IPS-NIHi7 (cell line): ENCODE data around the gene NCKAP5L.
A peak's percentile ranks its signal among the peaks of the same experiment; 100 is the strongest.
"Not testable (repeated sequence)": the region's sequence is repeated elsewhere in the genome, so short reads cannot be mapped to it uniquely, and the experiment has no call there.

ENCODE experiments used
- DNase-seq: peaks from one replicate; pipeline ENCODE4 v3.0.0; 2012; ENCODE audit warnings: mixed read lengths; ENCODE audit errors: extremely low spot score

NCKAP5L gene

DNA sequence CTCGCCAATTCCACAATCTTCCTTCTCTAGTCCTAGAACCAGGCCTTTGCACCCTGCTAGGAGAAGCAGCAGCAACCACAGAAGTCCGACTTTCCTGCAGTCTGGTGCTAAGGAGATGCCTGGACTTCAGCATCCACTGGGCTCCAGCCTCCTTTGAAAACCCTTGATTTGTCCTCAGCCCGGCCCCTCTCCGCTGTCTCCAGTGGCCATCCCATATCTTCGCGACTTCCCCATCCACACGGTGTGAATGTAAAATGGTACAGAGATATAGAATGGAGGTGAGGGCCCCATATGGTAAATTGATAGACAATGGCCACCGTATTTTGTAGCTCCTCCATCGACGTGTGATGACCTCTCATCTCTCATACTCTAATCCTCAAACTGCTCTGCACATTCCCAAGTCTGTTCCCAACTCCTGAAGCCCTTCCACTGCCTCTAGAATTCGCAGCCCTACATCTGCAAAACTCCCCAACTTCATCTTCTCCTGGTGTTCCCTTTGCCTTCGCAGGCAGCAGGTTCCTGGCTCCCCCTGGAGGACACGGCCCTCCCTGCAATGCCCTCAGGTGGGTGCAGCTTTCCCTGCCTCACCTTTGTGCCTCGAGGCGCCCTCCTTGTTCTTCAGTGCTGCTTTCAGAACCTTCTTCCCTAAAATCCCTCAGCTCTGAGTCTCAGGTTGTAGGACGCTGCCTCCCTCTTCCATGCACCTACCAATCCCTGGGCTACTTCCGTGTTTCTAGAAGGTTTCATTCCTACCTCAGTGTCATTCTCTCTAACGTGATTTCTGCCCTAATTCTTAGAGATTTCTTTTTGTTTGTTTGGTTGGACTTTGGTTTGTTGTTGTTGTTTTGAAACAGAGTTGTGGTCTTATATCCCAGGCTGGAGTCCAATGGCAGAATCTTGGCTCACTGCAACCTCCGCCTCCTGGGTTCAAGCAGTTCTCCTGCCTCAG is 50.1 kb downstream of the NCKAP5L start:
- peak; percentile 94 for DNase-seq

DNA sequence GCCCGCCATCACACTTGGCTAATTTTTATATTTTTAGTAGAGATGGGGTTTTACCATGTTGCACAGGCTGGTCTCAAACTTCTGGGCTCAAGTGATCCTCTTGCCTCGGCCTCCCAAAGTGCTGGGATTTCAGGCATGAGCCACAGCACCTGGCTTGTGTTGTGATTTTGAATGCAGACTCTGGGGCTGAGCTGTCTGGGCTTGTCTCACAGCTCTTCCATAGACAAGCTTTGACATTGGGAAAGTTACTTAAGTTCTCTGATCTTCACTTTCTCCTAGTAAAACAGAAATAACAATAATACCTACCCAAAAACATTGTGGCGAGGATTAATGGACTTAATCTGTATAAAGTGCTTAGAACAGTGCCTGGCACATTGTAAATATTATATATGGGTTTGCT is 50.9 kb downstream of the NCKAP5L start:
- no peak for DNase-seq

DNA sequence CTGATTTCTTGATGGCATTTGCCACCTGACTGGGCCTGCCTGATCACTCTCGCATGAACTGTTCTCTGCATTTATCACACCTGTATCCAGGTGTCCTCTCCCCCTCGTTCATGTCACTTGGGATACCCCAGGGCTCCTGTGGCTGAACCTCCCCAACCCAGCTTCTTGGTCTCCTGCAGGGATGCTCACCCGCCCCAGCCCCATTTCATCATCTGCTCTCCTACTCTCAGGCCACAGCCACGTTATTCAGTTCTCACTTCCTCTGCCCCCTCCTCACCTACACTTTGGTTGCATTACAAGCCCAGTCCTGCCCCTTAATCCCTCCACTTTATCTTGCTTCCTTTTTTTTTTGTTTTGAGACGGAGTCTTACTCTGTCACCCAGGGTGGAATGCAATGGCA is 51.4 kb downstream of the NCKAP5L start:
- DNase-seq: no peak

DNA sequence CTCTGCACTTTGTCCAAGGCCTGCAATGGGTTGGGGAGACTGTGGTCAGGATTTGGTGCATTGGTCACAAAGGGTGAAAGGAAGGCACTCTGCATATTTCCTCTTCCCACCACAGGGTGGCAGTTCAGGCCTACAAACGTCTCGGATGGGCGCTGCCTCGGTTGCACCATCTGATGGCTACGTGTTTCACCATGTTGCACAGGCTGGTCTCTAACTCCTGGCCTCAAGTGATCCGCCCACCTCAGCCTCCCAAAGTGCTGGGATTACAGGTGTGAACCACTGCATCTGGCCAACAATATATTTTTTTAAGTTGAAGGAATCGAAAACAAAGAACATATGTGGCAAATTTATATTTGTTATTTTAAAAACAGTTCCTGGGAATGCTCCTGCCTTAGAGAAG is 51.8 kb downstream of the NCKAP5L start:
- peak; percentile 86 for DNase-seq

DNA sequence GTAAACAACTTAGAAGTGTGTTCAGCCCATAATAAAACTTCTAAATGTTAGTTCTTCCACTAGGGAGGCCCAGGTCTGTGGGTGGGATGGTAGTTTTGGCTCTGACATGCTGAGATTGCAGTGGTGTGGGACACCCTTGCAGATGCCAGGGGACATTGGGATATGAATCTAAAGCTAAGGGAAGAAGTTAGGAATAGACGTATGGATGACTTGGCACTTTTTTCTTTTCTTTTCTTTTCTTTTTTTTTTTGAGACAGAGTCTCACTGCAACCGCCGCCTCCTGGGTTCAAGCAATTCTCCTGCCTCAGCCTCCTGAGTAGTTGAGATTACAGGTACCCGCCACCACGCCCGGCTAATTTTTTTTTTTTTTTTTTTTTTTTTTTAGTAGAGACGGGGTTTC is 55.1 kb downstream of the NCKAP5L start:
- not testable (repeated sequence) for DNase-seq

DNA sequence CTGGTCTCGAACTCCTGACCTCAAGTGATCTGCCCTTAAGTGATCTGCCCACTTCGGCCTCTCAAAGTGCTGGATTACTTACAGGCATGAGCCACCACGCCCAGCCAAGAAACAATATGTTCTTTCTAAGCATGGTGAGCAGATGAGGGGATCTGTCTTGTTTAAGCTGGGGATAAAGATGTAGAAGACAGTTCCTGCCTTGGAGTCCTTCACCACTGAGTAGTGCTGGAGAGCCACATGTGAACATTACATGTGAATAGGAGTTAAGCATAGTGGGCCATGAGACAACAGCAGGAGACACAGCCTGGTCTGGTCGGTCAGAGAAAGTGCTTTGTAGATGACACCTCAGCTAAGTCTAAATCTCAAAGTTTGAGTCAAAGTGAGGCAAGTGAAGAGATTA is 60.9 kb downstream of the NCKAP5L start:
- DNase-seq: peak; percentile 16

DNA sequence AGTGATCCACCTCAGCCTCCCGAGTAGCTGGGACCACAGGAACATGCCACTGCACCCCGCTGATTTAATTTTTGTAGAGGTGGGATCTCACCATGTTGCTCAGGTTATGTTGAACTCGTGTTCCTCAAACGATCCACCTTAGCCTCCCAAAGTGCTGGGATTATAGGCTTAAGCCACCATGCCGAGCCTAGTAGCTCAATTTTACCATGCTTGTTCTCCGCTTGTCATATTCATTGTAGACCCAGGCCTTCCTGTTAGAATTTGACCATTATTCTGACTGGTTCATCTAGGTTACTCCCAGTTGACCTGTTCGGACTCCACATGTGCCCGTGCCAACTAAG is 62.1 kb downstream of the NCKAP5L start:
- no peak for DNase-seq

DNA sequence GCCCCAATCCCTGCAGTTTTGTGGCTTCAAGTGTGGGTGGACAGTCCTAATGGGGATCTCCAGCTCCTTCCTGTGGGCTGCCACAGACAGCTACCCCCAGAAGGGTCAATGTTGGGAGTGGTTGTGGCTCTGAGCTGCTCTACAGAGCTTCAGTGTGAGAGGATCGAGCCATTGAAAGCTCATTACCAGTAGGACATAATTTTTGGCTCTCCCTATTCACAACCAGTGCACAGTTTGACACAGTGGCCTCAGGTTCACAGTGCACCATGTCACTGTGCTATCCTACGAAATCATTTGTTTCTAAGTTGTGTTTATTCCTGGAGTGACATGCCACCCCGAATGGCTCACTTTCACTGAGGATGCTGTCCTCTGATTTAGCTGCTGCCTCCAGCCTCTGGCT is 64.1 kb downstream of the NCKAP5L start:
- DNase-seq: no peak

DNA sequence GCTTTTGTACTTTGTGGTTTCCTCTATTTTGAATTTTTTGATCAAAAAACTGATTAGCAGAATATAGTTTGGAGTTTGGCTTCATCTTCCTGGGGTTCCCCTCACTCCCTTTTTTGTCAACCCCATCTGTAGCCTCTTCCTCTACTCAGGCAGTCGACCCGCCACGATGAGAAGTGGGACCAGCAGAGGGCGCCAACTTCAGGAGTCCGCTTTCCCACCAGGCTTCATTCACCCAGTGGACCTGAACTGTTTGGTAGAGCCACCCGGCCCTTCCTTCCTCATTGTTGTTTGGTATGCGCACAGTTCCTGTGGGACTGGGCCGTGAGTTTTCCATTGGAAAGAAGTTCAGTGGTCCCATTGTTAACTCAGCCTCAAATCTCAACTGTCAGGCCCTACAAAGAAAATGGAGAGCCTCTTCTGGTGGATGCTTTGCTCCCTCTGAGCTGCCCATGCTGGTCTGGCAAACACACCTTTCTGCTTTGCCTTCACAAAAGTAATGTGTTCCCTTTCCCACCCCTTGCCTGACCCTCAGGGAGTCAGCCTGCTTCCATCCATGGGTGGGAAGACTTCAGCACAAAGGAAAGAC is 65.1 kb downstream of the NCKAP5L start:
- DNase-seq: peak; percentile 84

DNA sequence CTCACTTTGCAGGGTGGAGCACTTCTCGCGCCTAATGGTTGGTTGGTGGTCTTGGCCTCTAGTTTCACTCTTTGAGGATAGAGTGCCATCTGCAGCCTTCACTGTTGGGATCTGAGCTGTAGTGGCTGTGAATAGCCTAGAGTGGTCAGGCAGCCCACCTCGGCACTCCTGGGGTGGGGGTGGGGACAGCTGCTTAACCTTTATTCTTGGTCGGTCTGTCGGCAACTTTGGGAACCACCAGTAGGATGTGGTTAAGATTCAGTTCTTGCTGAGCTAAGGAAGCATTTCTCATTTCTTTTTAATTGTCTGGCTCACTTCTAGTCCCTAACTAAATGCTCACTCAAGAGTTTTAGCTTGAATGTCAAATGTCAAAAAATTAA is 65.8 kb downstream of the NCKAP5L start:
- DNase-seq: no peak

DNA sequence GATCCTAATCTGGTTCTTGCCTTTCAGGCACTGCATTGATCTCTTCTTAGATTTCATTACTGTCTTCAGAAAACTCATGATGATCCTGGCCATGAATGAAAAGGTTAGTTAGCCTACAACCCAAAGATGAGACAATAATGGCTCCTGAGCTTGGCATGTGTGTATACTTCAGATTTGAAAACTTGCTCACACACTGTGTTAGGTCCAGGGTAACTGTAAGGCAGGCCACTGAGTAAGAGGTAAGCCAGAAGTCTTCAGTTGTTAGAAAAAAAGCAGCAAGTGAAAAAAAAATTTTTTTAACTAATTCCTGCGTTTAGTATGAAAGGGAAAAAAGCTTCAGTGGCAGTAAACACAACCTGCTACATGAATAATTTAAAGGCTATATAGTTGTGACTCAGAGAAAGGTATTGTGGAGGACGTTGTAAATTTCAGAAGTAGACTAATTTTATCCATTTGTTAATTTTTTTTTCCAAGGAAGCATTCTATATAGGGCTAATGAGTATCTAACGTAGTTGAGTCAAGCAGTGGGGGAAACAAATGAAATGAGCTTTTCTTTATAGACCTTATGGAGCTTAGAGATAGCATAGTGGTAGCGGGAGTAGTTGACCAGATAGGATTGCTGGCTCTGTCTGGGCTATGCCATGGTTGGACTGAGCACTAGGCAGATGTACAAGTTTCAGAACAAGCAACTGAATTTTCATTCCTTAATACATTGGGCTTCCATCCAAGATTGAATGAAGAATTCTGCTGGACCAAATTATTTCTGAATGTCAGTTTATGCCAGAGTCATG is 66.3 kb downstream of the NCKAP5L start:
- DNase-seq: no peak

DNA sequence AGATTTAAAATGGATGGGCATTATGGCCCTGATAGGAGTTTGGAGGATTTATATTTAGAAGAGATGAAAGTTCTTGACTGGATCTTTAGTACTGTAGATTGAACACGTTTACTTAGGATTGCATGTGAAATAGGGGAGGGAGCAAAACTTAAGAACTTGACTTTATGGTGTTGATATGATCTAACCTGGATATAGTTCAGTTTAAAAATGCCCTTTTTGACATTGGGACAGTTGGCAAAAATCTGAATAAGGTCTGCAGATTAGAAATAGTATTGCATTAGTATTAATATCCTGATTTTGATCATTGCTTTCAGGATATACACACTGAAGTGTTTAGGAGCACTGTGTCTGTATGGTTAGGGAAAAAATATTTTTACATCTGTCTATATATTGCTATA is 77.2 kb downstream of the NCKAP5L start:
- no peak for DNase-seq

DNA sequence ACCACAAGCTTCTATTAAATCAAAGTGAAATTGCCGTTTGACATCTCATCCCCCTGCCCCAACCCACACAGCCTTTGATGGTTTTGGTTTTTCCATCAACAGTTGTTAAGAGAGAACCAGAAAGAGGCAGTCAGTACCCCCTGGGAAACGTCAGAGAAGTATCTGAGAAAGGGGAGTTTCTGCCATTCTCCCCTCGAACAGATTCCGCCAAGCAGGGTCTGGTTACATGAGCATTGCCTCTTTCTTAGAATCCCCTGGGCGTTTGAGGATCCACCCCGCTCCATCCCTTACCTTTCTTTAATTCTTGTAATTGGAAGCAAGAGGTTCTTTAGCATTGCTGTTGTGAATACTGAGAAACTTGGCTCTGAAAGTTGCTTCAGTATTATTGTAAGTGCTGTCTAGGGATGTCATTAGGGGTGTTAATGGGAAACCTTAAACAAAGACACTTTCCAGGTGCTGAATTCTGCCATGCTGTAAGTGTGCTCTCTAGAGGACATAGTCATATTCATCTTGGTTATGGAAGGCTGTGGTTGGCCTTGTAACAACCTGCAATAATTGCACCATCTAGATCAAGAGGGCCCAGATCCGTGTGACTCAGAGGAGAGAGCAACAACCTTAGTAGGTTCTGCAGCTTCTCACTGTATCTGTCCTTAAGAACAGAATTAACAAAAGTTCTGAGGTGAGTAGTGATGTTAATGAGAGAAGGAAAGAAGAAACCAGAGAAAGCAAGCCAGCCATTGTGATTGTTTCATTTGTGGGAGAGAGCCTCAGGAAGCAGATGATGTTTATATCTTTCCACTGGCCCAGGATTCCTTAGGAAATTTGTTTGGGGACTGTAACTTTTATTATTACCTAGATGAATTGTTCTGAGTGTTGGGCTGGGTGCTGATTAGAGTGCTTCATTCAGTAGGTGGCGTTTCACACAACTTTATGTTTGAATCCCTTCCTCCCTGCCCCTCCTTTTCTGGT is 77.9 kb downstream of the NCKAP5L start:
- no peak for DNase-seq

DNA sequence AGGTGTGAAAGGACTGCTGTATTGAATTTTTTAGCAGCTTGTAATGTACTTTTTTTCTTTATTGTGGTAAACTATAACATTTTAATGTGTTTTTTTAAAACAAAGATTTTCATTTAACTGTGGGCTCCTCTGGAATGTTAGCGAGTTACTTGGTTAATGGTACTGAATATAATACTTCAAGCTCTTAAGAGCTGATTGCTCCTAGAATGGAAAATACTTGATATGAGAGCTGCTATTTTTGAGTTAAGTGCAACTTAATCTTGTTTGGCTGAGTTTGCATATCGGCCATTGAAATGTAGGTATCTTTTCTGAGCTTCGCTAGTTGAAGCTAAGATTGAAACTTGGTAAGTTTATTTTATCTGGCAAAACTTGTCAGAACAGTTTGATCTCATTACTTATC is 79.4 kb downstream of the NCKAP5L start:
- DNase-seq: no peak

DNA sequence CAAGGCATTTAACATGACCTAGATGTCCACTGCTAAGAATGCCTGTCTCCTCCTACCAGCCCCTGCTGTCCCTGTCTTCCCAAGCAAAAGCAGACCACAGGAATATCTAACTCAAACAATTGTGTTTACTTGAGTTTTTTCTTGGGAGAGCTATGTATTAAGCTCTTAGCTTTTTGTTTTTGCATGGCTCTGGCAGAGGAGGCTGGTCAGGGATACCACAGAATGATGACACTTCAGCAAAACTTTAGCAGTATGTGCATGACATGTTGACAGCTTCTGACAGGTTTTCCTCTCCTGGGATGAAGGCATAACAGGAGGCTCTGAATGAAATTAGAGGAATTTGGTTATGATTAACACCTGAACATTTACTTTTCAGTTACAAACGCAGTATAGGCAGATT is 79.9 kb downstream of the NCKAP5L start:
- no peak for DNase-seq

DNA sequence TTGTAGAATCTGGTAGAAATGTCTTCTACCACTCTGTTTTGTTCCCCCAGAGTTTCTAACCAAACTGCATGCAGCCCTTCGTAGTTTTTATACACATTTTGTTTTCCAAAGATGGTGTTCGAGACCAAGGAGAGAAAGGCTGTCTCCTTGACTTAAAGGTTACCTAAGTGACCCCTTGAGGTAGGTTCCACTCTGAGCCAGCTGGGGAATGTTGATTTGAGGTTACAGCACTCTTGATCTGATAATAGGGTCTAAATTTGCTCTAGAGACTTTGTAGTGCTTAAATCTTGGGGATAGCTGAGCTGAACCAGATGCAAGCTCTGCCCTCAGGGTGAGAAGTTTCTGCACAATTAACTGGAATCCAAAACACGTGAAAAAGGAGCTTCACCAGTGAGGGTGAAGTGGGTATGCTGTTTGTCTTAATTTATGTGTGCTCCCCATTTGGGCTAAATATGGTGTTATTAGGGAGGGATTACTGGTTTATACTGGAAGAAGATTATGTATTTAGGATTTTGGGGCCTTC is 83.8 kb downstream of the NCKAP5L start:
- no peak for DNase-seq

DNA sequence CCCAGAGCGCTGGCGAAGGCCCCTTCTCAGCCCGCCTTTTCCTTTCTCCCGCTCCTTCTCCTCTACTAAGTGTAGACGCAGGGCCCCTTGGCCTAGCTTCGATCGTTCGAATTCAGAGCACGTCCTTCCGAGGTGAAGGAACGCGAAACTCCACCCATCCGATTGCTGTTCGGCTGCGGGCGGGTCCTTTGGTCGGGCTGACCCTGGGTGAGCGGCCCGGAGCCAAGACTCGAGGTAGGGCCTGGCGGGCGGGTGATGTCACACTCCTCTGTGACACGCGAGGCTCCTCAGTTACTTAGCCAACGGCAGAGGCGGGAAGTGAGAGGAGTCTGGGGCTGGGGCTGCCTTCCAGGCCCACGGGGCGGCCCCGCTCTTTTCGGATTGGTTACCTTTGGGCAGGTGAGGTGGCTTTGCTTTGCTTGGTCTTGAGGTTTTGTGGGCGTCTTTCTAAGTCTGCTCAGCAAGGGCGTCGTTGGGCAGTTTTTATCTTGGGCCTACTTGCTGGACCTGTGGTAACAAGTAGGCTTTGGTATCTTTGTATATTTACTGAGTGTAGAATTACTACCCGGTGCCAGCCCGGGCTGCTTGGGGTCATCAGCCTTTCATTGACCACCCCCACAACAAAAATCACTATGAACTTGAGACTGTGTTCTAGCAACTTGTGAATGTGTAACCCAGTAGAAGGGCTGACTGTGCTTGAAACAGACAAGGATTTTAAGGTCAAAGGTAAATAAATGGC is 86.2 kb downstream of the NCKAP5L start:
- peak; percentile 68 for DNase-seq
